TTC549 (cell line): ENCODE data around the gene MARK3.

Source experiments
- FAIRE-seq: peaks from 2 replicates; lab custom pipeline; 2012; peaks lifted over from hg19 to GRCh38; lab: Jason Lieb, UNC

MARK3 gene

GRCh38 chr14:103442288-103442687, 57.1 kb downstream of the MARK3 start:
- FAIRE-seq = no peak

DNA sequence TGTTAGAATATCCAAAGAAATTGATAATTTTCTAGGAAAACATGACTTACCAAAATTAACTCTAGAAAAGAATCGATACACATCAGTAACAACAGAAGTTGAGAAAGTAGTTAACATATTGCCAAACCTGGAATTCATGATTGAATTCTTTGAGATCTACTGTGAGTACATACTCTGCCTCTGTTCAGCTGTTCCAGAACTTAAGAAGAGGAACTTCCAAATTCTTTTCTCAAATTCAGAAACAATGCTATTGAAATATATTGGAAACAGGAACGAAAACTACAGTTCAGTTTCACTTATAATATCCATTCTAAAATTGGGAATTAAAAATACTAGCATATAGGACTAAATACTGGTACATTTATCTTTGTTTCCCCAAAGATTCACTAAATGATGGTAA, 57.9 kb downstream of the MARK3 start:
- no peak for FAIRE-seq

DNA sequence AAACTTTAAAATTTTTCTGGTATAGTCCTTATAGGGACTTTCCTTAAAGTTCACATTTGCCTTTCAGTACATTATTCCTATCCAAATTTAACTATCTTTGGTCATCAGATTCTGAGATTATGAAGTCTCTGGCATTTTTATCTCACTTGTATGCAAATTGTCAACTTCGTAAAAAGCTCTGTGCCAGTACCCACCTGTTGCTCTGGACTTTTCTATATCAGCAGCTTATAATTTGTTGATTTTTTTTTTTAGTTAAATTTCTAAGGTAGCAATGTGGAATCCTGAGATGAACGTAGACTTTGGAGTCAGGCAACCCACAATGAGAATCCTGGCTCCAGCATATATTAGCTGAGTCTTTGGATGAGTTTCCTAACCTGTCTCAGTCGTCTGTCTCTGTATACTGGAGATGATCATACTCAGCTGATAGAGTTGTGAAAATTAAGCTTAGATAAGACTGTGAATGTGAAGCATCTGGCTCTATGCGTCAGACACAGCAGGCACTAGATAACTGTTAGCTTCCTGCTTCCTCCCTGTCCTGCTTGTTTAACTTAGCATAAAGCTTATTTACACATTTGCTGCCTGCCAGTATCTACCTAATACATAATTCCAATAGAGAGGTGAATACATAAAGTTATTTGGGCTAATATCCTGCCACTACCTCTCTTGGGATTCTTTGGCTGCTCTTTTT, 59.8 kb downstream of the MARK3 start:
- no peak for FAIRE-seq

GRCh38 chr14:103445806-103446205, 60.6 kb downstream of the MARK3 start:
- no peak for FAIRE-seq

- FAIRE-seq = no peak
These were observed 62.9 kb downstream of the MARK3 start for GRCh38 chr14:103448097-103448496.

GRCh38 chr14:103449634-103450161, 64.5 kb downstream of the MARK3 start:
- FAIRE-seq = no peak

GRCh38 chr14:103450416-103450815, 65.2 kb downstream of the MARK3 start:
- FAIRE-seq = no peak

DNA sequence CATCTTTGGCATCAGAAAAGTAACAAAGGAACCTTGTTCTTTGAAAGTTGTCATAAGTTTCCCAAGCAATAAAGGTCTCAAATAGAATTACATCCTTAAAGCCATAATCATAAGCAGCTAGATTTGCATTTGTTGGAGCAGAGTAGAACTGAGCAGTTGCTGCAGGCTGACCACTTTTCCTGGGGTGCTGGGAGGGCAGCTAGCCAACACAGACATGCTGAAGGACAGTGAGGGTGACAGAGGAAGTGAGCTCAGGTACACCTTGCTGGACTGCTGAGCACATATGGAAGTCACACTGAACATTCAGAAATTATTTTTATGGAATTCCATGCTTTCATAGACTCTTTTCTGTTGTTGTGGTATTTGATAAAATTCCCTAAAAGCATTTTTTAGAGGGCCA, 66.2 kb downstream of the MARK3 start:
- no peak for FAIRE-seq

DNA sequence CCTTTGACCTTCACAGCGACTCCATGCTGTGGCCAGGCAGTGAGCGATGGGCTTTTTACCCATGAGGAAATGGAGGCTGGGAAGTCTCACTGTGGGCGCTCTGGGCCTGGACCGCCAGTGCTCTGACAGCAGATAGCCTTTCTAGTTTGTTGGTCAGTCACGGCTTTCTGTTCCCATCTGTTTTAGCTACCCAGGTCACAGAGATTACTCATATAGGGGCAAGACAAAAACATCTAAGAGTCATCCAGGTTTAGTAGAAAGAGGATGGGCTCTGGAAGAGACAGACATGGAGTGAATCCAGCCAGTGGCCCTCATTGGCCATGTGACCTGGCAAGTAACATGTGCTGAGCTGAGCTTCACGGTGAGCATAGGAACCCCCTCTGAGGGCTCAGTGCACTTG, 68.6 kb downstream of the MARK3 start:
- FAIRE-seq = no peak

DNA sequence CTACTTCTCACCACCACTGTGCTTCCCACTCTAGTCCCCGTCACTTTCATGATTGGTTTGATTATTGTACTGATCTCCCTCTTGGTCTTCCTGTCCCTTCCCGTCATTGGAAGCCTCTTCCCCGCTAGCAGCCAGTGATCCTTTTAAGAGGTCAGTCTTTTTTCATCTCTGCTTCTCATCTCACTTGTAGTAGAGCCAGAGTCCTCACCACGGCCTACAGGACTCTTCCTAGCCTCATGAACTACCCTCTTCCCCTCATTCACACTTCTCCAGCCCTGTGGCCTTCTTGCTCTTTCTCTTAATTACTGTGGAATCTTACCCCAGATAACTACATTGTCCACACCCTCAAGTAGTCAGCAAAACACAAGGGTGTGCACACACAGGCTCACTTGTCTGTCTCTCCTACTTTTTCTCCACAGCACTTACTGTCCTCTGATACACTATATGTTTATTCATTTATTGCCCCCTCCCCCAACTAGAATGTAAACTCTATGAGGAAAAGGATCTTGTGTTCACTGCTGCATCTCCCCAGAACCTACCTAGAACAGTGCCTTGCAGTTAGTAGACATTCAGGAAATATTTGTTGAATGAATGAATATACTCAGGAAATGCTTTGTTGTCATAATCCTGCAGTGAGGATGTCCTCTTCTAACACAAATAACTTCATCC, 71.1 kb downstream of the MARK3 start:
- no peak for FAIRE-seq

DNA sequence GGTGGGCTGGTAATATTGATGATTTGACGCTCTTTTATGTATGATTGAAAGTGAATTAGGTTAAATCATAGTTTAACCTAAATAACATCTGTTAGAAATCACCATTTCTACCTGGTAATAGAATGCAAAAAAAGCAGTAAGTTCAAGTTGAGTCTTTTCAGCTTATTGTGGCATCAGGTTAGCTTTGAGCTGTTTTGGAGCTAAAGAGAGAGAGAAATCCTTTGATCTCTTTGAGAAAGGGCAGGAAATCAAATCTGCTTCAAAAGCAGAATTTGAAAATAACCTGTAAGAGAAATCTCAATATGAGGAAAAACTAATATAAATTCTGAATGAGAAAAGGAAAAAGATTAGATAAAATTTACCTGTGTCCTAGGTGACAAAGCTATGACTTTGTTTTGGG, 75.2 kb downstream of the MARK3 start:
- FAIRE-seq = no peak

DNA sequence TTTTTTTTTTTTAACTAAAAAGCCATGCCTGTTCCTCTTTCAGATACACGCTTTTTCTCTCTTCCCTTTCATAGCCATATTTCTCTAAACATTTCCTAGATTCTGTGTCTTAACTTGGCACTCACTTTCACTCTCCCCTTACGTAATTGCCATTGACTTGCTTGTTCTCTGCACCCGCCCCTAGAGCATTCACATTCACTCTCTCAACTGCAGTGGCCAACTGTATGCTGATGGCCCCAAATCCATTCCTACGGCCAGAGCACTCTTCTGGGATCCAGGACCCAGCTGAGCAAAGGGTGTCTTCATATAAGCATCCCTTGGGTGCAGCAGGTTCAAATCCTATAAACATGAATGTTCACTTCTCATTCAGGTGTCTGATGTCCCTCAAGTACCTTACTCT, 77.9 kb downstream of the MARK3 start:
- FAIRE-seq = no peak

DNA sequence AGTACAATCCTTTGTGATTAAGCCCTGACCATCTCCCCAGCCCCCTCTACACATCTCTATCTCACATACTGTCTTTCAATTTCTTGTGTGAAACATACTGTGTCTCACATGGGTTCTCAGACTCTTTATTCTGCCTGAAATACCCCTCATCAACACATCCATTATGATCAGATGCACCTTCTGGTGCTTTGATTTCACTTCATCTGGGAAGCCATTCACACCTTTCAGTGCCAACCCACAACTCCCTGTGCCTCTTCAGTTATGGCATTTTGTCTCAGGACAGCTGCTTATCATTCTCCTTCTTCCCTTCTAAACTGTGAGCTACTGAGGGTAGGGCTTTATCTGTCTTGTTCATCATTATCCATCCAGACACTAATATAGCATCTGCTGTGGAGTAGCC, 78.6 kb downstream of the MARK3 start:
- FAIRE-seq = no peak

DNA sequence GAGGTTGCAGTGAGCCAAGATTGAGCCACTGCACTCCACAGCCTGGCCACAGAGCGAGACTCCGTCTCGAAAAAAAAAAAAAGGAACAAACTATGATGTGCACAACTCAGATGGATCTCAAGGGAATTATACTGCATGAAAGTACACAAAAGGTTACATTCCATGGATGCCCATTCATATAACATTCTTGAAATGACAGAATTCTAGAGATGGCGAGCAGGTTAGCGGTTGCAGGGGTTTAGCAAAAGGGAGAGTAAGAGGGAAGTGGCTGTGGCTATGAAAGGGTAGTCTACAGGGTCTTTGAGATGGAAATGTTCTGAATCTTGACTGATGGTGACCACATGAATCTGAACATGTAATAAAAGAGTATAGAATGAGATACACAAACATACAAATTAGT, 87.7 kb downstream of the MARK3 start:
- FAIRE-seq = no peak

DNA sequence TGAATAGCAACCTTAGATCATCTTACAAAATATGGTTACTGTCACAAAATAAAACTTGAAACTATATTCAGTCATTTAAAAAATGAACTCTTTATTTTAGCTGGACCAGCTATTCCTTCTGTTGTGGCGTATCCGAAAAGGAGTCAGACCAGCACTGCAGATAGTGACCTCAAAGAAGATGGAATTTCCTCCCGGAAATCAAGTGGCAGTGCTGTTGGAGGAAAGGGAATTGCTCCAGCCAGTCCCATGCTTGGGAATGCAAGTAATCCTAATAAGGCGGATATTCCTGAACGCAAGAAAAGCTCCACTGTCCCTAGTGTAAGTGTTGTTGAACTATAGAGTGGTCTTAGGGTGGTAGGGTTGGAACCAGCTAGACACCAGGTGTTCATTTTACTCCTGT, 89.7 kb downstream of the MARK3 start:
- FAIRE-seq = no peak

GRCh38 chr14:103476065-103476464, 90.8 kb downstream of the MARK3 start:
- no peak for FAIRE-seq

DNA sequence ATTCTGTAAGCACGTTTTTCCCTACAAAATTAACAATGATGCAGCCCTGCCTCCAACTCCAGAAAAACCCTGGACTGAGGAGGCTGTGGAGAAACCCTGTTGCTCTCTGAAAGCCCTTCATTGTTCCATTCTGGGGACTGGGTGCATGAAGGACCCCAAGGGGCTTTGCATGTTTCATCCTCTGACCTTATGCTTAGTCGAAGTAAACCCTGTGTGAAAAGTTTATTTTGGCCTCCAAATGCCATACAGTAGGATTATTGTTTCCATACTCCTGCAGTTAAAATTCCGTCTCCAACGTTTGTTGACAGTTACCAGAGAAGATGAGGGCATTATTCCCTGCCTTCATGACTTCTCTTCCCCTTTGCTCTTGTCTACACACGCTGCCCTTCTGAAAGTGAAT, 91.4 kb downstream of the MARK3 start:
- no peak for FAIRE-seq

DNA sequence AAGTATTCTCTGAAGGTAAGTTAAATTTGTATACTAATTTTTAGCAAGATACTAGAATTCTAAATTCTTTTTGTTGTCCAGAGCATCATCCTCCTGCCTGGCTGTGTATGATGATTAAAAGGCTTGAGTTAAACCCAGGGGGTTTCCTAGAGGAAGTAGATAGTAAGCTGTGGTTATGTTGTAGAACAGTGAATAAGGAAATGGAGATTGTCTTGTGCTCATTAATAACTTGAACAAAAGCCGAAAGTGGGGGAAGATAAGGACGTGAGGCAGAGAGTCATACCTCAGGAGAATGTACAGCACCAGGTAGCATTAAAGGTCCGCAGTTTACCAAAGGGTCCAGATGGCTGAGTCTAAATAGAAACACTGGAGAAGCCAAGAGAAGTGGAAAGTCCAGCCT, 95.4 kb downstream of the MARK3 start:
- FAIRE-seq = no peak

DNA sequence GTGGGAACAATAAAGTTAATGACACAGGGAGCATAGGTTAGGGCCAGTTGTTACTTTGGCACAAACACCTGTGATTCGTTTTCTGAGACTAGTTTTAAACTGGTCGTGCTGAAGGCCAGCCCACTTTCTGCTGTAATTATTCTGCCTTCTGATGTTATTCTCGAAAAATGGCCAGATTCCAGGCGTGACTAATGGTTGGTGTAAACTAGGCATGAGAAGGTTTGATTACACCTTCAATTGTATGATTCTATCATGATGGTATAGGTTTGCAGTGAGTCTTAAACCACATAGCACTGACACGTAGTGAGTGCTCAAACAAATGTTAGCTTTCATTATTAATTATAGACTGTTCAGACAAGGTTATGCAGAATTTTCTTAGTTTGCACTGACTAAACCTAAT, 98.4 kb downstream of the MARK3 start:
- FAIRE-seq = no peak

DNA sequence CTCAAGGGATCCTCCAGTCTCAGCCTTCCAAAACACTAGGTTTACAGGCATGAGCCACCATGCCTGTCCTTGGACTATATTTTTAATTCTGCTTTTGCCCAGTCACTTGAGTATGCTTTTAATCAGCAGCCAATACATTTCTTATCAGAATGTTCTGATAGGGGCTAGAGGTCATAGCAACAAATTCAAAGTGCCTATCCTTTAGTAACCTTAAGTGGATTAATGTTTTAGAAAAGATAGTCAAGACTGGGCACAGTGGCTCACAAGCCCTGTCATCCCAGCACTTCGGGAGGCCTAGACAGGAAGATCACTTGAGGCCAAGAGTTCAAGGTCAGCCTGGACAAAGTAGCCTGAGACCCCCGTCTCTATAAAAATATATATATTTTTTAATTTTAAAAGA, 100.3 kb downstream of the MARK3 start:
- no peak for FAIRE-seq

- FAIRE-seq = no peak
These were observed 102.9 kb downstream of the MARK3 start for GRCh38 chr14:103488071-103488470.

DNA sequence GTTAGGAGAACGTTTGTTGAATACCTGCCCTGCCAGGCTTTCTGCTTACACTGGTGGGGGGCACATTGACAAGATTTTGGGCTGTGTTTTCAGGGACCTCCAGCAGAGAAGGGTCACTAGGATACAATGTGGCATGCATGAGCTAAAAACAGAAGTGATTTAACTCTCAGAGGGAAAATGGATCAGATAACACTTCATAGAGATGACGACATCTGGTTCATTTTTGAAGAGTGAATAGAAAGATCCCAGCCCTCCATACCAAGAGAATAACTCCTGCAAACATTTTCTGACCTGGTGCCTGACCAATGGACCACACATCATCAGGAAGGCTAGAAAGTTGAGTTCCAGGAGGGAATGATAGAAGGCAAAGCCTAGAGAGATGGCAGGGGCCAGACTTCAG, 103.7 kb downstream of the MARK3 start:
- no peak for FAIRE-seq

DNA sequence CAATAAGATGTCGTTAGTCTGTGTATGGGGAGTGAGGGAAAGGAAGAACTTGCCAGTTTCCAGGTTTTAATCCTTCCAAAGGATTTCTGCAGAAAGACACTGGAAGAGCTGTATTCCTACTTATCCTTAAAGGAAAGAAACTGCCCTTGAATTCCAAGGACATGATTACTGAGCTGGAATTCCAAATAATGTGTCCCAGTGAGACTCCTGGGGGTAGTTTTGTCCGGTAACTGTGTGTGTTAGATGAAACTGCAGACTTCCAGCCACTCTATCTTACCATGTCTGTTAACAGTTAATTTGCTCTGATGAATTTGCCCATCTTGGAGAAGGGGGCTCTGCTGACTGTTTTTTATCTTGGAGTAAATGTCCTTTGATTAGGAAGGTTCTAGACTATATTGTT, 104.4 kb downstream of the MARK3 start:
- FAIRE-seq = no peak

DNA sequence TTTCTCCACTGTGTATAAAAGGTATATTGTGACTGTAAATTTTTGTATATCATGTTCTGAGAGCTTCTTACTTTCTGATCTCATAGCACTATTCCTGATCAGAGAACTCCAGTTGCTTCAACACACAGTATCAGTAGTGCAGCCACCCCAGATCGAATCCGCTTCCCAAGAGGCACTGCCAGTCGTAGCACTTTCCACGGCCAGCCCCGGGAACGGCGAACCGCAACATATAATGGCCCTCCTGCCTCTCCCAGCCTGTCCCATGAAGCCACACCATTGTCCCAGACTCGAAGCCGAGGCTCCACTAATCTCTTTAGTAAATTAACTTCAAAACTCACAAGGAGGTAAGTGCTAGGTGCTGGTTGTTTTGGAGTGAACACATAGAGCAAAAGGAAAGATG, 106.5 kb downstream of the MARK3 start:
- FAIRE-seq = no peak
